Astrocyte of the spinal cord (primary cell): ENCODE data around the gene CTDSP2.

ENCODE experiments used
- DNase-seq: peaks from one replicate; pipeline ENCODE4 v3.0.0; 2011; ENCODE audit warnings: low read depth, low spot score
- H3K4me3 ChIP-seq: 2 replicates; pipeline ENCODE4 v1.5.1; 2011; ENCODE audit warnings: low read depth, mild to moderate bottlenecking, low read length, moderate library complexity
- in situ Hi-C: cut with HindIII; loops from 2 replicates; pipeline ENCODE4 v1.10.0; 2017; ENCODE audit warnings: low sequenced_read_pairs
- TF ChIP-seq, protein P1 (sequence below): IDR thresholded peaks from 2 replicates; pipeline ENCODE4 v1.5.1; 2012; ENCODE audit warnings: low read depth, mild to moderate bottlenecking, low read length, inconsistent platforms

Gene CTDSP2, protein sequence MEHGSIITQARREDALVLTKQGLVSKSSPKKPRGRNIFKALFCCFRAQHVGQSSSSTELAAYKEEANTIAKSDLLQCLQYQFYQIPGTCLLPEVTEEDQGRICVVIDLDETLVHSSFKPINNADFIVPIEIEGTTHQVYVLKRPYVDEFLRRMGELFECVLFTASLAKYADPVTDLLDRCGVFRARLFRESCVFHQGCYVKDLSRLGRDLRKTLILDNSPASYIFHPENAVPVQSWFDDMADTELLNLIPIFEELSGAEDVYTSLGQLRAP

DNA sequence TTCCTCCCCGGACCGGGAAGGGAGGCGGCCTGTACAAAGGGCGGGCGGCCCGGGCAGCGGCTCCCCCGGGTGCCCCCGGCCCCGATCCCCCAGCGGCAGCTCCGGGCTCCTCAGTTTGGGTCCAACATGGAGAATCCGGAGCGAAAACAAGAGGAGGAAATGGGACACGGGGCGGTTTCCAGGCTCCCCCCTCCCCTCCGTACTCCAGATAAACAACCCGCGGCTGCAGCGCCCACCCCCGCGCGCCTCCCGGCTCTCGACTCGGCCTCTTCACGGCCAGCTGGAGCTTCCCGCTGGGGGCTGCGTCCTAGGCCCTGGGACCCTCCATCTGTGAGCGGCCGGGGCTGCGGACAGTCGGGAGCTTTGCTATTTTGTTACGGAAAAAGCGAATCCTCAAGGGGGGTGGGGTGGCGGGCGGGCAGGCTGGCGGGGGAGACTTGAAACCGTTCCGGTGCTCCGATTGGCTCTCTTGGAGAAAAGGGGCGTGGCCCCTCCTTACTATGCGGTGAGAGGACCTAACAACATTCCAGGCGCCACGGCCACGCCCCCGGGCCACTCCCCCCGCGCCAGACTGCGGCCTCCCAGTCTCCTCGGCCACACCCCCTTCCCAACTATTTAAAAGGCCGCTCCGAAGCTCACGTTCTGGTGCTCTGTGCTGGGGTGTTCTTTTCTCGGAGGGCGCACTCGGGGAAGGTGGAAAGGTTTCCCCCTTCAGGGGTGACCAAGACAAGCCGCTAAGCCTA is at the start of gene CTDSP2:
Gene CTDSP2, minus strand, starts transcription at position 153 of the 743 bp plus-strand sequence. CDS start 294 bp downstream, outside the sequence.
- DNase-seq, result peak; percentile 99
- TF ChIP-seq, protein P1, sequence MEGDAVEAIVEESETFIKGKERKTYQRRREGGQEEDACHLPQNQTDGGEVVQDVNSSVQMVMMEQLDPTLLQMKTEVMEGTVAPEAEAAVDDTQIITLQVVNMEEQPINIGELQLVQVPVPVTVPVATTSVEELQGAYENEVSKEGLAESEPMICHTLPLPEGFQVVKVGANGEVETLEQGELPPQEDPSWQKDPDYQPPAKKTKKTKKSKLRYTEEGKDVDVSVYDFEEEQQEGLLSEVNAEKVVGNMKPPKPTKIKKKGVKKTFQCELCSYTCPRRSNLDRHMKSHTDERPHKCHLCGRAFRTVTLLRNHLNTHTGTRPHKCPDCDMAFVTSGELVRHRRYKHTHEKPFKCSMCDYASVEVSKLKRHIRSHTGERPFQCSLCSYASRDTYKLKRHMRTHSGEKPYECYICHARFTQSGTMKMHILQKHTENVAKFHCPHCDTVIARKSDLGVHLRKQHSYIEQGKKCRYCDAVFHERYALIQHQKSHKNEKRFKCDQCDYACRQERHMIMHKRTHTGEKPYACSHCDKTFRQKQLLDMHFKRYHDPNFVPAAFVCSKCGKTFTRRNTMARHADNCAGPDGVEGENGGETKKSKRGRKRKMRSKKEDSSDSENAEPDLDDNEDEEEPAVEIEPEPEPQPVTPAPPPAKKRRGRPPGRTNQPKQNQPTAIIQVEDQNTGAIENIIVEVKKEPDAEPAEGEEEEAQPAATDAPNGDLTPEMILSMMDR, result no peak
- peak within 1 kb of the TSS; percentile 93 for H3K4me3 ChIP-seq
- in situ Hi-C loops, result no loop called here

DNA sequence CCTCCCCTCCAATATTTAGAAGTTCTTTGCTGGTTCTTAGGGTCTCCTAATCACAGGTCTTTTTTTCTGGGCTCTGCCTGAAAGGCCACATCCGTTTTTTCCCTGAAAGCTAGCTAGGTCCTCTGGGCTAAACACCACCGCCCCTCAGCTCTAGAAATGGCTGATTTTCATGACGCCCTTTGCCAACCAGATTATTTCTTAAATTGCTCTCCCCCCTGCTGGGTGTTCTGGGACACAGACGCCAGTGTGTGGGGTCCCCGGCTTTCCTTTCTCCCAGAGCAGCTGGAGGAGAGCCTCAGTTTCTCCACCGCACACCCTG is 49.5 kb upstream of the CTDSP2 start:
- in situ Hi-C loops, result no loop called here
- TF ChIP-seq, protein P1, result no peak
- peak overlapping the region; percentile 26 for H3K4me3 ChIP-seq
- DNase-seq, result peak; percentile 36

DNA sequence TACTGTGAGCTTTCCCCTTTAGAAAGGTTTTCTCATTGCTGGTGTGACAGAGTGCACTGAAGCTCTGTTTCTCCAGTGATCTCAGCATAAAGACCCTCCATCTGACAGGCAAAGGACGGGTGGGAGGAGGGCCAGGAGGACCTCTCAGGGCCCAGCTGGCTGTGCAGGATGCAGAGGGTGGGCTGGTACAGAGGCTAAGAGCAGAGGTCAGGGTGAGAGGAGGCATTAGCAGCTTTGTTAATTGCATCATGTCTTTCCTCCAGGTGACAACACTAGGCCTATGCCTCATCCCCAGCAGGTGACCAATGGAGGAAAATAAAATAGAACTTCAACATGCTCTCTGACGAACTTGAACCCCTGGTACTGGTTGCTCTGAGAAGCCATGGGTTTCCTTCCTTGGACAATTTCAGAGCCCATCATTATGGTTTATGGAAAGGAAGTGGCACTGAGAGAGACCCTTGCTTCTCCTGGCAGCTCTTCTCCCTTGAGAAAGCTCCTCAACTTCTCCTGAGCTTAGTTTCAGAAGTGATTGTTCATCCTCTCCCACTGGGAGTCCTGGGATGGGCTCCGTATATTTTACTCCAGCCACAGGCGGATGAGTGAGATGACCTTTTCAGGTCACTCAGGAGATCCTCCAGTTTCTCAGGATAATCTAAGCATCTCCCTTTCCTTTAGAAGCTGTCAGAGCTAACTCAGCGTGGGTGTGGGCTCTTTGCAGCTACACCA is 49.0 kb upstream of the CTDSP2 start:
- in situ Hi-C loops, result no loop called here

DNA sequence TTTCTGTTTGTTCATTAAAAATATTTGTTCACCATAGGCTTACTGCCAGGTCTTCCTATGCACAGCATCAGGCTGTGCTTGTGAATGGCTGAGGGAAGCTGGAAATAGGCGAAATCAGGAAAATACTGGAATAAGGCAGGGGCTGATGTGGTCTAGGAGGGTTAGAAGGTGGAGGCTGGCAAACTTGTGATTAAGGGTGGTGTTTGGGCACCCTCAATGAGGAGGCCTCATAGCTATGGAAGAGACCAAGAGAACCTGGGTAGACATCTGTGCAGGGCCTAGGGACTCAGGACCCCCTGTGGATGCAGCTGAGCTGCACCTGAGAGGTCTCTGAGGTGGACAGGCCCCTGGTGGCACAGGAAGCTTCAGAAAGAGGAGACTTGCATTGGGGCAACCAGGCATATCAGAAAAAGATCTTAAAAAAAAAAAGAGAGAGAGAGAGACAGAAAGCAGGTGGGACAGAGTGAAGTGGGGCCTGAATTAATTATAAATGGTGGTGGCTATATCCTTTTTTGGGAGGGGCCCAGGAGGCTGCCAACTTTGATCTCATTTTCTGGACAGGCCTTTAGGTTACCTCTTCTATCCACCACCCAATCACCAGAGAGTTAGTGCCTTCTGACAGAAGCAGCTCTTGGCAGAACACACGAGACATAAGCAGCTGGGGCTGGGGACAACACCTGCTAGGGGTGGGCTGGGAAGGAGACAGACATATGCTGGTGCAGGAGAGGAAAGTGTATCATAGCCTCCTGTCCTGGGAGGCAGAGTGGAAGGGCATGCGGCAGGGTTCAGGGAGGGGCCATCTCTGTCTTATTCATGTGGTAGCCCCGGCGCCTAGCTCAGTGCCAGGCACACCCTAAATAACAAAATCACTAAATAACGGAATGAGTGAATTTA is 48.1 kb upstream of the CTDSP2 start:
- in situ Hi-C loops, result no loop called here
- TF ChIP-seq, protein P1, result no peak
- no peak overlapping the region for H3K4me3 ChIP-seq
- DNase-seq, result peak; percentile 27

More for the DNA sequence above, 49.0 kb upstream of the CTDSP2 start:
- DNase-seq, result peak; percentile 44
- TF ChIP-seq, protein P1, result no peak
- H3K4me3 ChIP-seq, result no peak overlapping the region

DNA sequence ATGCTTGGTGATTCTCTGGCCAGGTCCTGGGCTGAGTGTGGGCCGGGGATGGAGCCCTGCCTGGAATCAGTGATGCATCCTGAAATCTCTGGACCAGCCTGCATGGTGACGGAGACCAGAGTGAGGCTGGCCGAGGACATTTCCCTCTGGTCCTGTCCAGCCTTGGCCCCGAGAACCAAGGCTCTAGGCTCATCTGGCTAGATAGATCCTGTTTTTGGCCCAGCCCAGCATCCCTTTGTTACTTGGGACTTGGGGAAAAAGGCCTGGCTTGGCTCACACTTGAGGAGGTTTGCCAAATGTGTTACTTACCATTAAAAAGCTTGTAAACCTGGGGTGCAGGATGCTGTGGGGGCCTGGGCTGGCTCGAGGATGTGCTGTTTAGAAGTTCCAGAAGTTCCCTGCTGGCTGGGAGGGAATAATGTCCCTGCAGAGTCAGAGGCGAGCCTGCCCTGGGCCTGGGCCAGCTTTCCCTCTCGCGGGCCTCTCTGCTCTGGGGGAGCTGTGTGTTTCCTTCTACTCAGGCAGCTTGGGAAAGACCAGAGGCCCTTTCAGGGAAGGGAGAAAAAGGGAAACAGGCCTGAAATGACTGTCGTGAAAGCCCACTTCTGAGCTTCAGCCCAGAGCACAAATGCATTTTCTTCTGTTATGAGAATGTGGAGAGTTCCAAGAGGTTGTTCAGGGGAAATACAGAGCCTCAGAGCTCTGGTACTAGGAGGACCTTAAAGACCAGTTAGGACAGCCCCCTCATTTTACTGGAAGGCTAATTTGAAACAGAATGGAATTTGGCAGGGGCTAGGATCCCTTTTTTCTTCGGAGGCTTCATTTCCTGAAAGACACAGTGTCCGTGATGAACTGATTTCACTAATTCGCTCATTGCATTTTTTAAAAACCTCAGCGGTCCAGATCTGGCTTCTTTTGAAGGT is 47.2 kb upstream of the CTDSP2 start:
- DNase-seq, result peak; percentile 95
- no peak overlapping the region for H3K4me3 ChIP-seq
- TF ChIP-seq, protein P1, result no peak
- in situ Hi-C loops, result no loop called here
